ENCODE data around the gene ZC3H12D. TPM values are rescaled to one million over a fixed set of nuclear protein-coding genes. Genes with fewer than 3 reads are reported as not detected.

ZC3H12D gene
- total RNA-seq, 1 donor from 2014 or later = 0.25 TPM

DNA sequence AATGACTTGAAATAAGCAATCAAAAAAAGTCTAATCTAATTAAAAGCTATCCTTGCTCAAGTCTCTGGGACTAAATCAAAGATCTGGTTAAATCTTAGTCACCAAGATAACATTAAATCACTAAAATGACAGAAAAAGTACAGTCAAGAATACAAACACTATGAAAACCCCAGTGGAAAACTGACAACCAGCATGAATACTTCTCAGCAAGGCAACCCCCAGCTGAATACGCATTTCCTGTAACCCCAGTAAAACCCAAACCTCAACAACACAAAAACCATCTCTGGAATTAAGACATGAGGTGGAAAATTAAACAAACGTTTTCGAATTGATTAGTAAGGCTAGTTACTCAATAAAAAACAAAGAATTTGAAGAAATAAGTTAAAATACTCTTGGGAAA lies 23.7 kb upstream of the ZC3H12D start:
- Histone ChIP-seq H3K9me3 (replicated peaks) (no peaks in the 10 kb centered on the region), H3K27ac (replicated peaks) (no peak overlapping the region), H3K27me3 (ENCODE audit: low read depth) (no peaks in the 10 kb centered on the region), H3K36me3 (peaks cover 44% of the 10 kb centered on the region), H3K4me3 (no peak overlapping the region), H3K4me1 (no peaks in the 10 kb centered on the region)
- TF ChIP-seq, protein P1, sequence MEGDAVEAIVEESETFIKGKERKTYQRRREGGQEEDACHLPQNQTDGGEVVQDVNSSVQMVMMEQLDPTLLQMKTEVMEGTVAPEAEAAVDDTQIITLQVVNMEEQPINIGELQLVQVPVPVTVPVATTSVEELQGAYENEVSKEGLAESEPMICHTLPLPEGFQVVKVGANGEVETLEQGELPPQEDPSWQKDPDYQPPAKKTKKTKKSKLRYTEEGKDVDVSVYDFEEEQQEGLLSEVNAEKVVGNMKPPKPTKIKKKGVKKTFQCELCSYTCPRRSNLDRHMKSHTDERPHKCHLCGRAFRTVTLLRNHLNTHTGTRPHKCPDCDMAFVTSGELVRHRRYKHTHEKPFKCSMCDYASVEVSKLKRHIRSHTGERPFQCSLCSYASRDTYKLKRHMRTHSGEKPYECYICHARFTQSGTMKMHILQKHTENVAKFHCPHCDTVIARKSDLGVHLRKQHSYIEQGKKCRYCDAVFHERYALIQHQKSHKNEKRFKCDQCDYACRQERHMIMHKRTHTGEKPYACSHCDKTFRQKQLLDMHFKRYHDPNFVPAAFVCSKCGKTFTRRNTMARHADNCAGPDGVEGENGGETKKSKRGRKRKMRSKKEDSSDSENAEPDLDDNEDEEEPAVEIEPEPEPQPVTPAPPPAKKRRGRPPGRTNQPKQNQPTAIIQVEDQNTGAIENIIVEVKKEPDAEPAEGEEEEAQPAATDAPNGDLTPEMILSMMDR (IDR thresholded peaks at IDR 0.05; ENCODE audit: borderline replicate concordance) = no peak
- intact Hi-C loops (cut with micrococcal nuclease) = no loop called here
- no peak for DNase-seq

DNA sequence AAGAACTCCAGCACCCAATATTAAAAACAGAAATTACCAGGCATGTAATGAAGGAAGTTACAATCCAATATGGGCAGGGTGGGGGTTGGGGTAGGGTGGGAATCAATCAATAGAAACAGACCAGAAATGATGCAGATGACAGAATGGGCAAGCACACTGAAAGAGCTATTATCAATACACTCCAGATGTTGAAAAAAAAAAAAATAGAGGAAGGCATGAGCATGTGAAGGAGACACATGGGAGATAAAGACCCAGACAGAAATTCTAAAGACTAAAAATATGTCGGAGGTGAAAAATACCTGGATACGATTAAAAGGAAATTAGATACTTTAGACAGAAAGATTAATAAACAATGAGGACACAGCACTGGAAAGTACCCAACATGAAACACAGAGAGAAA lies 19.1 kb upstream of the ZC3H12D start:
- TF ChIP-seq, protein P1 (IDR thresholded peaks at IDR 0.05; ENCODE audit: borderline replicate concordance) = no peak
- peaks cover 19% of the 10 kb centered on the region for H3K36me3 ChIP-seq

DNA sequence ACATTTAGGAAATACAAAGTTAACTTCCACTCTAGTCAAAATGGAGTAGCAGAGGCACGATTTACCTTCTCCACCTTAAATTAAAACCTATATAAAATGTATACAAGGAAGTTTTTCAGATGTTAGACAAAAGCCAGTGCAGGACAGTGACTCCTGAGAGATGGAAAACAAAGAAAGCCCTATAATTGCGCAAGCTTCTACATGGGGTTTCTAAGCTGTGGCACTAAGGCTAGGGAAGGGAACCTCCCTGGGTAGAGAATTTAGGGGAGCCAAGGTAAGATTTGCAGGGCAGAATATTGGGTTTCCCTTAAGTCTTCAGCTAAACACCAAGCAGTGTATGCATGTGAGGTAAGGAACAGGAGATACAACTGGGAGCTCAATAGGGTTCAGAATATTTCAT lies 18.5 kb upstream of the ZC3H12D start:
- Histone ChIP-seq H3K4me3 (no peak overlapping the region), H3K36me3 (peaks cover 19% of the 10 kb centered on the region), H3K9me3 (replicated peaks) (no peaks in the 10 kb centered on the region), H3K27ac (replicated peaks) (no peak overlapping the region), H3K4me1 (peaks cover 9% of the 10 kb centered on the region), H3K27me3 (ENCODE audit: low read depth) (no peaks in the 10 kb centered on the region)
- TF ChIP-seq, protein P1 (IDR thresholded peaks at IDR 0.05; ENCODE audit: borderline replicate concordance) = no peak
- no peak for DNase-seq
- intact Hi-C loops (cut with micrococcal nuclease) = no loop called here

More for the DNA sequence above, 19.1 kb upstream of the ZC3H12D start:
- no peaks in the 10 kb centered on the region for H3K27me3 ChIP-seq (ENCODE audit: low read depth)
- no peak for DNase-seq
- no peak overlapping the region for H3K27ac ChIP-seq (replicated peaks)
- H3K9me3 ChIP-seq (replicated peaks) = no peaks in the 10 kb centered on the region
- peaks cover 6% of the 10 kb centered on the region for H3K4me1 ChIP-seq
- H3K4me3 ChIP-seq = no peak overlapping the region
- intact Hi-C loops (cut with micrococcal nuclease) = no loop called here

DNA sequence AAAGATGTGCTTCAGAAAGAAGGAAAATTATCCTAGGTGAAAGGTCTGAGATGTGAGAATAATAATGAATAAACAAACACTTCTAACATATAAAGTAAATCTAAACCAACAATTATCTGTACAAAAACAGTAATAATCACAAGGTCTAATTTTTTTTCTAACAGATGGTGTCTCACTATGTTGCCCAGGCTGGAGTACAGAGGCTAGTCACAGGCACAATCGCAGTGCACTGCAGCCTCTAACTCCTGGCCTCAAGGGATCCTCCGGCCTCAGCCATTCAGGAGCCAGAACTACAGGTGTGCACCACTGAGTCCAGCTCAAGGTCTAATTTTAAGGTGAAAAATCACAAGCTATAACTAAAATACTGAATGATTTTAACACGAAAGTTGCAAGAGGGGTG lies 17.0 kb upstream of the ZC3H12D start:
- H3K4me3 ChIP-seq = no peak overlapping the region
- peaks cover 19% of the 10 kb centered on the region for H3K36me3 ChIP-seq
- H3K4me1 ChIP-seq = peaks cover 9% of the 10 kb centered on the region
- no peak overlapping the region for H3K27ac ChIP-seq (replicated peaks)
- H3K27me3 ChIP-seq (ENCODE audit: low read depth) = no peaks in the 10 kb centered on the region
- TF ChIP-seq, protein P1 (IDR thresholded peaks at IDR 0.05; ENCODE audit: borderline replicate concordance) = no peak
- no peaks in the 10 kb centered on the region for H3K9me3 ChIP-seq (replicated peaks)
- no peak for DNase-seq
- intact Hi-C loops (cut with micrococcal nuclease) = no loop called here

DNA sequence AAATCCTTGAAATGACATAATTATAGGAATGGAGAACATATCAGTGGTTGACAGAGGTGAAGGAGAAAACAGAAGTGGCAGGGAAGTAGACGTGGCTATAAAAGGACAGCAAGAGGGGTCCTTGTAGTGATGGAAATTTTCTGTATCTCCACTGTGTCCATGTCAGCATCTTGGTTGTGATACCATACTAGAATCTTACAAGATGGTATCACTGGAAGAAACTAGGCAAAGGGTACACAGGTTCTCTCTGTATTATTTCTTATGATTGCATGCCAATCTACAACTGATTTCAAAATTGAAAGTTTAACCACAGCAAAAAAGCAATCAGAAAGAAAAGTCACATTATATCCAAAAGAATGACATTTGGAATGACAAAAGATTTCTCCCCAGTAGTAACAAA lies 16.4 kb upstream of the ZC3H12D start:
- TF ChIP-seq, protein P1 (IDR thresholded peaks at IDR 0.05; ENCODE audit: borderline replicate concordance) = no peak
- peaks cover 19% of the 10 kb centered on the region for H3K36me3 ChIP-seq
- no peaks in the 10 kb centered on the region for H3K9me3 ChIP-seq (replicated peaks)
- H3K27ac ChIP-seq (replicated peaks) = no peak overlapping the region
- no peaks in the 10 kb centered on the region for H3K27me3 ChIP-seq (ENCODE audit: low read depth)
- no peak overlapping the region for H3K4me3 ChIP-seq
- peaks cover 9% of the 10 kb centered on the region for H3K4me1 ChIP-seq
- intact Hi-C loops (cut with micrococcal nuclease) = no loop called here
- no peak for DNase-seq

DNA sequence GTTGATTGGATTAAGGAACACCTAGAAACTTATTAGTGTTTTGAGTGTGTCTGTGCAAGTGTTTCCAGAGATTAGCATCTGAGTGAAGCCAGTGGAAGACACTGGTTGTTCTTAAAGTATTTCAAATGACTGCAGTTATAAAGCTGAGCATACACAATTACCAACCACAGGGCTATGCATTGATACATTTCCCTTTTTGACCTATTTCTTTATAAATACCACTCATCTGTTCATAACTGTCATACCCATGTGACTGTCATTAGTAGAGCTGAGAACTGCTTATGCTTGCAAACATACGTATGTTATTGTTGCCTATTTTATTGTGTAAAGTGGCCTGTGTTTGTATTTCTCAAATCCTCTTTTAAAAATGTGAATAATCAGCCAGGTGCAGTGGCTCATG lies 15.3 kb upstream of the ZC3H12D start:
- no peak overlapping the region for H3K4me3 ChIP-seq
- peaks cover 9% of the 10 kb centered on the region for H3K4me1 ChIP-seq
- H3K36me3 ChIP-seq = peaks cover 10% of the 10 kb centered on the region
- no peaks in the 10 kb centered on the region for H3K27me3 ChIP-seq (ENCODE audit: low read depth)
- TF ChIP-seq, protein P1 (IDR thresholded peaks at IDR 0.05; ENCODE audit: borderline replicate concordance) = no peak
- intact Hi-C loops (cut with micrococcal nuclease) = no loop called here
- H3K9me3 ChIP-seq (replicated peaks) = no peaks in the 10 kb centered on the region
- no peak overlapping the region for H3K27ac ChIP-seq (replicated peaks)
- no peak for DNase-seq

Data from left ventricle myocardium inferior (tissue), 1 donor.